NCI-H1105 (cell line): ENCODE data around the gene H2BK1.
A peak's percentile ranks its signal among the peaks of the same experiment; 100 is the strongest.

Experiments used
- DNase-seq: peaks from one replicate; lab custom pipeline; 2025; lab: John Stamatoyannopoulos, UW

H2BK1 gene

GRCh38 chr7:151210087-151210854, at the start of gene H2BK1:
H2BK1 (minus strand) TSS chr7:151210488; CDS start chr7:151210318, 170 bp downstream.
- no peak for DNase-seq

DNA sequence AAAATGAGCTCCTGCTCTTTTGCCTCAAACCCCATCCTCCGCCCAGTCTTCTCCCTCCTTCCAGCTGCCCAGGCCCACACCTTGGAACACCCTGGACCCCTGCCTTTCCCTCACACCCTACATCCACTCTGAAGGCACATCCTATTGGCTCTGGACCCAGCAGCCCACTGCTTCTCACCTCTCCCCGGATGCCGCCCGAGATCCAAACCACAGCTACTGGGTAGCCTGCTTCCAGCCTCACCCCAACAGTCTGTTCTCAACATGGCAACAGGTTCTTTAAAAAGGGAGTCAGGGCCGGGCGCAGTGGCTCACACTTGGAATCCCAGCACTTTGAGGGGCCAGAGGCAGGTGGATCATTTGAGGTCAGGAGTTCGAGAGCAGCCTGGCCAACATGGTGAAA, 47.7 kb upstream of the H2BK1 start:
- no peak for DNase-seq

GRCh38 chr7:151256410-151257045, 46.2 kb upstream of the H2BK1 start:
- DNase-seq = no peak

GRCh38 chr7:151255390-151255789, 45.1 kb upstream of the H2BK1 start:
- DNase-seq = no peak

DNA sequence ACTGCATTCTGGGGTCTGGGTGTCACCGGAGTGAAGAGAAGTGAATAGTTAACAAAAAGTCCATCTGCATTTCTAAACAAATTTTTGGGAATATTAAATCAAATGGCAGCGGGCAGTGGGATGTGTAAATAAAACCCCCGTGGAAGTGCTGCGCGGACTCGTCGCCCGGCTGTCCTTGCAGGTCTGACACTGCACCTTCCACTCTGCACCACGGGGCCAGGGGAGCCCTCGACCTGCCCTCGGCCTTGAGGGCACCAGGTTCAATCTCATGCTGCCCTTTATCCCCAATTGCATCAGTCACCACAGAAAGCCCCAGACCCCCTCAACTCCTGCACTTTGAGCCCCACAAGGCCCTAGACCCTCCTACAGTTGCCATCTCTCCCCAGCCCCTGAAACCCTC, 44.6 kb upstream of the H2BK1 start:
- DNase-seq = no peak

- no peak for DNase-seq
These were observed 44.0 kb upstream of the H2BK1 start for GRCh38 chr7:151254316-151254715.

GRCh38 chr7:151252961-151253711, 42.8 kb upstream of the H2BK1 start:
- DNase-seq = no peak

GRCh38 chr7:151252561-151252835, 42.2 kb upstream of the H2BK1 start:
- no peak for DNase-seq

DNA sequence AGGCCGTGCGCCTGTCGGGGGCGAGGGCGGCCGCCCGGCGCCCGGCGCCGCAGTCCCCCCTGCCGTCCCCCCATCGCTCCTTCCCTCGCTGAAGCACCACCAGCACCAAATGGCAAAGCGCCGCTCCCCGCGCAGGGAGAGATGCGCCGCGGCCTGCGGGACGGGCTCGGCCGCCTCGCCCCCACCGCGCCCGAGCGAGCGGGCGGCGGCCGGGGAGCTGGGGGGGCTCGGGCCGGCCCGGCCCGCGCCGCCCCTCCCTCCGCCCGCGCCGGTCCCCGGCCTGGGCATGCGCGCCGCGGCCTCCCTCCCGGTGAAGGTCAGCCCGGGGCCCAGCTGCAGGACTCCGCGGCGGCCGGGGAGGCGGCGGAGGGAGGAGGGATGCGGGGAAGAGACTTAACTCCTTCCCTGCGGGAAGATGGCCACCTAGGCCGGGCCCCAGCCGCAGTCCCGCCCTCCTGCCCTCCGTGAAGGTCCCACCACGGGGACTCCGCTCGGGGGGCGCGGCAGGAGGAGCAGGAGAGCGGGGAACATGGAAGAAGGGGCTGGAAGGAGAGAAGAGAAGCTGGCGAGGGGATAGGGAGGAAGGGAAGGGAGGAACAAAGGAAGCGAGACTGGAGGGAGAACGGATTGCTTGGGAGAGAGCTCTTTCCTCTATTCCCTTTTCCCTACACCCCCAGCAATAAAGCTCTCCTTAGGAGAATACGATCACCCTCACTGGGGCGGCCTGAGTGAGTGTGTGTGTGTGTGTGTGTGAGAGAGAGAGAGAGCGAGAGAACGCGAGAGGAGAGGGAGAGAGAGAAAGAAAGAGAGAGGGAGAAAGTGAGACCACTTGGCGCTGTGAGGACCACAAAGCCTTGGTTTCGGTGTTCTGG, 41.6 kb upstream of the H2BK1 start:
- DNase-seq = peak; percentile 53

DNA sequence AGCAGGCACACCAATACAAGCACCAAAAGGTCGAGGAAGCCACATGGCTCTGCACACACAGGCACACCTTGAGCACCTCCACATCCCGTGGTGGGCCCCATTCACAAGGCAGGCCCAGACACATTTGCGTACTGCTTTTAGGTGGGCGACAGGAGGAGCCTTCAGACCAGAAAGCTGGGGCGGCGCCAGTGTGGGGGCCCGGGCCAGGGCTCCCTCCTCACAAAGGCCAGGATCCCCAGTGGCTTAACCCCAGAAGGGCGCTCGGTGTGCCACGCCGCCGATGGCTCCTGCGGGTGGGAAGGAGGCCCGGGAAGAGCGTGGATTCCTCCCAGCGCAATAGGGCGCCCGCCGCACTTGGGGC, 41.0 kb upstream of the H2BK1 start:
- no peak for DNase-seq

GRCh38 chr7:151250181-151251132, 40.2 kb upstream of the H2BK1 start:
- no peak for DNase-seq

DNA sequence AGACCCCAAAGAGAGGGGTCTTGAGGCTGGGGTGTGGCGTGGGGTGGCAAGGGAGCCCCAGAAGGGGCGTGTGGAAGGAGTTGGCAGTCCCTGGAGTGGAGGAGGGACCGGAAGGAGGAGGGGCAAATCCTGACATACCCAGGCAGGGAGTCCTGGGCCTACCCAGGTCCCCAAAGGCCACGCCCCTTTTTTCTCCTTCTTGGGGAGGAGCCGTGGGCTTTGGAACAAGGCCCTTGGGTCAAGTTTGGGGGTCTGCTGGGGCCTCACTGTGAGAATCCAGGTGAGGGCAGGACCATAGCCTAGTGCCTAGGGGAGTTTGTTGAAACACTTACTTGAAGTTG, 39.4 kb upstream of the H2BK1 start:
- no peak for DNase-seq

GRCh38 chr7:151249034-151249731, 38.9 kb upstream of the H2BK1 start:
- no peak for DNase-seq

DNA sequence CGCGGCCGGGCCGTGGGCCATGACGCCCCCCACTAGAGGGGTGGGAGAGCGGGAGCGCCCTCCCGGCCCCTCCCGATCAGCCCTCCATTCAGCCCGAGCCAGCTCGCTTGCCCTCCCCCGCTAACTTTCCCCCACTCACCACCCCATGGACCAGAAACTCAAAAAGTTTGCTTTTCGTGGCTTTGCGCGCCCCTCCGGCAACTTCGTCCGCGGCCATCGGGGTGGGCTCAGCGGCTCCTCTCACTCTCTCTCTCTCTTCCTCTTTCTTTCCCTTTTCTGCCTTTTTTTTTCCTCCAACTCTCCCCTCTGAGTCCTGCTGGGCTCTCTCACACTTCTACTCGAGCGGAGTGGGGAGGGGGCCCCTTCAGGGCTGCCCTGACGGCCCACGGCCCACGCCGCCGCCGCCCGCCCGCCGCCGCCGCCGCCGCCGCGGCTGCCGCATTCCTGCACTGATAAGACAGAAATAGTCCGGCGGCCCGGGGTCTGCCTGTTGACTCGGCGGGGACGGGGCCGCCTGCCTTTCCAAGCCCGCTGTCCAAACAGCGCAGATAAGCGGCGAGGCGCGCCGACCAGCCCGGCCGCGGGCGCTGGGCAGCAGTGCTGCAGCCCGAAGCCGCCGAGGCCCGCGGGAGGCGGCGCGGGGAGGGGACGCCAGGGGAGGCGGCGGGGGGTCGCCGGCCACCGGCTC, 38.2 kb upstream of the H2BK1 start, which contains the start of gene SMARCD3:
SMARCD3 (minus strand) TSS at position 349 of the 688 bp plus-strand sequence; CDS start at position 217, 132 bp downstream.
- peak; percentile 46 for DNase-seq

GRCh38 chr7:151247611-151248345, 37.5 kb upstream of the H2BK1 start:
- no peak for DNase-seq

DNA sequence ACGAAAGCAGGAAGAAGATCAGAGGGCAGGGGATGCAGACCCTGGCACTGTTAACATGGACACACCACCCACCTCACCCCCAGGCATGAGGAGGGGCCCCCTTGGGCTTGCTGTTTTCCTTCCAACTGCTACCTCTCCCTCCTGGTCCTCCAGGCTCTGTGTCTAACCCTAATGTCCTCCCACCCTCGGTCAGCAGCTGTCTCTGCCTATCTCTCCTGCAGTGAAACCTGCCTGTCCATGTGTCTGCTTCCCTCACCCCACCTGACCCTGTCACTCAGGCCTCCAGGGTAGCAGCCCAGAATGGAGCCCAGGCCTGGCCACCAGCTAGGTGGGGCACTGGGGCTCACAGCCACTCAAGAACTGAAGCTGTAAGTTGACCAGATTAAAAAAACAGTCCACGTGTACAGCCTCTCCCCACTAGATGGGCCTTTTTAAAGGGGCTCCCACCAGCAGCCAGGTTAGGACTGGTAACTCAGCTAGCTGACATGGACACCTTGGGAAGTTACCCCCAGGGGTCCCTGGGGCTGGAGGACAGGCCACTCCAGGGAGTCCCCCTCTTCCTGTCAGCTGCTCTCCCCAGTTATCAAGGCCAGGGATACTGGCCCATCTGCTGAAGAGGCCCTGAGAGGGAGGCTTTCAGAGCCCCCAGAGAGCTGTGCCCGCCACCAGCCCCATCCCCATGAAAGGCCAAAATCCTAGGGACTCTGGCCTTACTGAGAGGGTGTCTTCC, 36.7 kb upstream of the H2BK1 start:
- no peak for DNase-seq

GRCh38 chr7:151246102-151246850, 36.0 kb upstream of the H2BK1 start:
- DNase-seq = no peak
